ENCODE data around the gene RFC1.
A peak's percentile ranks its signal among the peaks of the same experiment; 100 is the strongest.

RFC1 gene

GRCh38 chr4:39339968-39340367 lies 26.2 kb downstream of the RFC1 start:
- TF ChIP-seq SPI1 (IDR thresholded peaks at IDR 0.05; ENCODE audit: low read depth, low read length), result no peak
- TF ChIP-seq POLR2A (IDR thresholded peaks at IDR 0.05; ENCODE audit: low read depth, low read length), result no peak
- TF ChIP-seq POU2F2 (IDR thresholded peaks at IDR 0.05; ENCODE audit: low read depth, low read length), result no peak
- TF ChIP-seq POLR2AphosphoS5 (IDR thresholded peaks at IDR 0.05; ENCODE audit: low read depth, low read length), result no peak
- no peak for TF ChIP-seq PAX5 (IDR thresholded peaks at IDR 0.05; ENCODE audit: insufficient read depth, low read length, severe bottlenecking)
- TF ChIP-seq TAF1 (IDR thresholded peaks at IDR 0.05; ENCODE audit: low read depth, low read length), result no peak
- no peak for DNase-seq (ENCODE audit: insufficient read length, low spot score)
- no peak for FAIRE-seq

- FAIRE-seq, result no peak
- TF ChIP-seq POLR2A (IDR thresholded peaks at IDR 0.05; ENCODE audit: low read depth, low read length), result no peak
- TF ChIP-seq PAX5 (IDR thresholded peaks at IDR 0.05; ENCODE audit: insufficient read depth, low read length, severe bottlenecking), result no peak
- no peak for TF ChIP-seq SPI1 (IDR thresholded peaks at IDR 0.05; ENCODE audit: low read depth, low read length)
- no peak for TF ChIP-seq TAF1 (IDR thresholded peaks at IDR 0.05; ENCODE audit: low read depth, low read length)
- no peak for TF ChIP-seq POLR2AphosphoS5 (IDR thresholded peaks at IDR 0.05; ENCODE audit: low read depth, low read length)
- no peak for TF ChIP-seq POU2F2 (IDR thresholded peaks at IDR 0.05; ENCODE audit: low read depth, low read length)
- no peak for DNase-seq (ENCODE audit: insufficient read length, low spot score)
Observed at GRCh38 chr4:39337841-39338240, 28.3 kb downstream of the RFC1 start.

GRCh38 chr4:39335566-39335965 lies 30.6 kb downstream of the RFC1 start:
- FAIRE-seq, result no peak
- no peak for TF ChIP-seq SPI1 (IDR thresholded peaks at IDR 0.05; ENCODE audit: low read depth, low read length)
- no peak for DNase-seq (ENCODE audit: insufficient read length, low spot score)

- FAIRE-seq (no peak), DNase-seq (ENCODE audit: insufficient read length, low spot score) (no peak)
- TF ChIP-seq TAF1 (IDR thresholded peaks at IDR 0.05; ENCODE audit: low read depth, low read length) (no peak), SPI1 (IDR thresholded peaks at IDR 0.05; ENCODE audit: low read depth, low read length) (peak; percentile 33; the same call in 1 of the 2 replicates)
Observed at GRCh38 chr4:39331191-39331590, 35.0 kb downstream of the RFC1 start.

GRCh38 chr4:39330353-39330752 lies 35.8 kb downstream of the RFC1 start:
- no peak for DNase-seq (ENCODE audit: insufficient read length, low spot score)
- TF ChIP-seq POLR2A (IDR thresholded peaks at IDR 0.05; ENCODE audit: low read depth, low read length), result no peak
- no peak for TF ChIP-seq POU2F2 (IDR thresholded peaks at IDR 0.05; ENCODE audit: low read depth, low read length)
- TF ChIP-seq POLR2AphosphoS5 (IDR thresholded peaks at IDR 0.05; ENCODE audit: low read depth, low read length), result no peak
- no peak for TF ChIP-seq TAF1 (IDR thresholded peaks at IDR 0.05; ENCODE audit: low read depth, low read length)
- TF ChIP-seq PAX5 (IDR thresholded peaks at IDR 0.05; ENCODE audit: insufficient read depth, low read length, severe bottlenecking), result no peak
- no peak for TF ChIP-seq SPI1 (IDR thresholded peaks at IDR 0.05; ENCODE audit: low read depth, low read length)
- no peak for FAIRE-seq

- no peak for TF ChIP-seq TAF1 (IDR thresholded peaks at IDR 0.05; ENCODE audit: low read depth, low read length)
- TF ChIP-seq POU2F2 (IDR thresholded peaks at IDR 0.05; ENCODE audit: low read depth, low read length), result no peak
Observed at GRCh38 chr4:39326468-39326977, 39.6 kb downstream of the RFC1 start.

GRCh38 chr4:39324897-39325613 lies 41.1 kb downstream of the RFC1 start:
- no peak for FAIRE-seq
- no peak for DNase-seq (ENCODE audit: insufficient read length, low spot score)
- TF ChIP-seq POLR2A (IDR thresholded peaks at IDR 0.05; ENCODE audit: low read depth, low read length) (no peak), TAF1 (IDR thresholded peaks at IDR 0.05; ENCODE audit: low read depth, low read length) (no peak), SPI1 (IDR thresholded peaks at IDR 0.05; ENCODE audit: low read depth, low read length) (no peak), POLR2AphosphoS5 (IDR thresholded peaks at IDR 0.05; ENCODE audit: low read depth, low read length) (no peak), PAX5 (IDR thresholded peaks at IDR 0.05; ENCODE audit: insufficient read depth, low read length, severe bottlenecking) (no peak), POU2F2 (IDR thresholded peaks at IDR 0.05; ENCODE audit: low read depth, low read length) (no peak)

More at GRCh38 chr4:39326468-39326977, 39.6 kb downstream of the RFC1 start:
- DNase-seq (ENCODE audit: insufficient read length, low spot score), result no peak
- FAIRE-seq, result no peak

GRCh38 chr4:39324446-39324845 lies 41.7 kb downstream of the RFC1 start:
- DNase-seq (ENCODE audit: insufficient read length, low spot score) (no peak), FAIRE-seq (no peak)
- TF ChIP-seq POU2F2 (IDR thresholded peaks at IDR 0.05; ENCODE audit: low read depth, low read length) (no peak), TAF1 (IDR thresholded peaks at IDR 0.05; ENCODE audit: low read depth, low read length) (no peak), PAX5 (IDR thresholded peaks at IDR 0.05; ENCODE audit: insufficient read depth, low read length, severe bottlenecking) (no peak), SPI1 (IDR thresholded peaks at IDR 0.05; ENCODE audit: low read depth, low read length) (no peak), POLR2A (IDR thresholded peaks at IDR 0.05; ENCODE audit: low read depth, low read length) (no peak), POLR2AphosphoS5 (IDR thresholded peaks at IDR 0.05; ENCODE audit: low read depth, low read length) (no peak)

GRCh38 chr4:39323821-39324220 lies 42.3 kb downstream of the RFC1 start:
- TF ChIP-seq SPI1 (IDR thresholded peaks at IDR 0.05; ENCODE audit: low read depth, low read length), result no peak
- no peak for TF ChIP-seq POLR2A (IDR thresholded peaks at IDR 0.05; ENCODE audit: low read depth, low read length)
- TF ChIP-seq TAF1 (IDR thresholded peaks at IDR 0.05; ENCODE audit: low read depth, low read length), result no peak
- no peak for TF ChIP-seq POLR2AphosphoS5 (IDR thresholded peaks at IDR 0.05; ENCODE audit: low read depth, low read length)
- TF ChIP-seq PAX5 (IDR thresholded peaks at IDR 0.05; ENCODE audit: insufficient read depth, low read length, severe bottlenecking), result no peak
- TF ChIP-seq POU2F2 (IDR thresholded peaks at IDR 0.05; ENCODE audit: low read depth, low read length), result no peak
- DNase-seq (ENCODE audit: insufficient read length, low spot score), result no peak
- no peak for FAIRE-seq

- DNase-seq (ENCODE audit: insufficient read length, low spot score) (no peak), FAIRE-seq (no peak)
- TF ChIP-seq POU2F2 (IDR thresholded peaks at IDR 0.05; ENCODE audit: low read depth, low read length) (no peak), TAF1 (IDR thresholded peaks at IDR 0.05; ENCODE audit: low read depth, low read length) (no peak), POLR2A (IDR thresholded peaks at IDR 0.05; ENCODE audit: low read depth, low read length) (no peak), PAX5 (IDR thresholded peaks at IDR 0.05; ENCODE audit: insufficient read depth, low read length, severe bottlenecking) (no peak), SPI1 (IDR thresholded peaks at IDR 0.05; ENCODE audit: low read depth, low read length) (no peak), POLR2AphosphoS5 (IDR thresholded peaks at IDR 0.05; ENCODE audit: low read depth, low read length) (no peak)
Observed at GRCh38 chr4:39320381-39321115, 45.6 kb downstream of the RFC1 start.

Data from GM12891 (cell line).